HepG2 (cell line): ENCODE measurements around the gene CACNA1G. TPM values are rescaled to one million over a fixed set of nuclear protein-coding genes. Genes with fewer than 3 reads are reported as not detected.

Experiments used
- ADNP ChIP-seq: sonication (generic); formaldehyde crosslinking; IDR thresholded peaks from 2 replicates; pipeline ENCODE4 v1.4.0; 2020; ENCODE audit warnings: missing genetic modification reagents
- AGO1 ChIP-seq: fragments of 200-400 bp; formaldehyde crosslinking; IDR thresholded peaks from 2 replicates; pipeline ENCODE4 v1.6.1; 2017; ENCODE audit warnings: mild to moderate bottlenecking, low read depth, low read length, moderate library complexity; ENCODE audit not compliant: poor library complexity, severe bottlenecking
- ATF2 ChIP-seq: sonication (generic); formaldehyde crosslinking; IDR thresholded peaks from 2 replicates; pipeline ENCODE4 v1.4.0; 2020; ENCODE audit warnings: missing genetic modification reagents
- PAXIP1 ChIP-seq: sonication (generic); formaldehyde crosslinking; conservative IDR thresholded peaks from 2 replicates; pipeline ENCODE4 v1.4.0; 2020; ENCODE audit warnings: mild to moderate bottlenecking, missing genetic modification reagents, moderate library complexity
- PRDM4 ChIP-seq: sonication (generic); formaldehyde crosslinking; IDR thresholded peaks from 2 replicates; pipeline ENCODE4 v1.9.0; 2021; ENCODE audit warnings: missing genetic modification reagents, borderline replicate concordance
- RBM39 ChIP-seq: fragments of 200-400 bp; formaldehyde crosslinking; IDR thresholded peaks from one replicate; pipeline ENCODE4 v1.6.1; 2018; ENCODE audit warnings: antibody characterized with exemption, mild to moderate bottlenecking, low read depth, low read length; ENCODE audit not compliant: poor library complexity, severe bottlenecking
- SATB2 ChIP-seq: sonication (generic); formaldehyde crosslinking; IDR thresholded peaks from 2 replicates; pipeline ENCODE4 v1.5.0; 2020; ENCODE audit warnings: missing genetic modification reagents
- WIZ ChIP-seq: sonication (generic); formaldehyde crosslinking; IDR thresholded peaks from 2 replicates; pipeline ENCODE4 v1.5.1; 2020; ENCODE audit warnings: mild to moderate bottlenecking, missing genetic modification reagents
- ZBTB8A ChIP-seq: sonication (generic); formaldehyde crosslinking; IDR thresholded peaks from 2 replicates; pipeline ENCODE4 v1.4.0; 2020; ENCODE audit warnings: mild to moderate bottlenecking, low read depth, missing genetic modification reagents, borderline replicate concordance
- ZFP37 ChIP-seq: sonication (generic); formaldehyde crosslinking; IDR thresholded peaks from 2 replicates; pipeline ENCODE4 v1.4.0; 2020; ENCODE audit warnings: missing genetic modification reagents, borderline replicate concordance
- ZFP62 ChIP-seq: sonication (generic); formaldehyde crosslinking; IDR thresholded peaks from 2 replicates; pipeline ENCODE4 v1.4.0; 2020; ENCODE audit warnings: missing genetic modification reagents
- ZFP91 ChIP-seq: sonication (generic); formaldehyde crosslinking; IDR thresholded peaks from 2 replicates; pipeline ENCODE4 v1.9.0; 2022; ENCODE audit warnings: missing genetic modification reagents, mild to moderate bottlenecking, borderline replicate concordance
- ZNF619 ChIP-seq: sonication (generic); formaldehyde crosslinking; IDR thresholded peaks from 2 replicates; pipeline ENCODE4 v1.4.0; 2020; ENCODE audit warnings: mild to moderate bottlenecking, missing genetic modification reagents
- ZNF674 ChIP-seq: sonication (generic); formaldehyde crosslinking; IDR thresholded peaks from 2 replicates; pipeline ENCODE4 v1.5.0; 2020; ENCODE audit warnings: low read depth, mild to moderate bottlenecking, missing genetic modification reagents
- ZNF768 ChIP-seq: sonication (generic); formaldehyde crosslinking; IDR thresholded peaks from 2 replicates; pipeline ENCODE4 v1.4.0; 2020; ENCODE audit warnings: missing genetic modification reagents
- ZSCAN5A ChIP-seq: sonication (generic); formaldehyde crosslinking; IDR thresholded peaks from 2 replicates; pipeline ENCODE4 v1.8.0; 2022; ENCODE audit warnings: mild to moderate bottlenecking, missing genetic modification reagents, borderline replicate concordance
- polyA plus RNA-seq, 8 experiments: library from polyadenylated mRNA; depleted of rRNA in 3 of 8; stranded (reverse) in 7 of 8; unstranded in 1 of 8; fragments of >200 nt; fragmentation: Illumina TruSeq in 4 of 8; extraction: Trizol in 4 of 8; gene quantifications; 2 replicates each; pipeline versions ENCODE4 v1.2.1 to v1.2.3, GENCODE V29; 2011 to 2016; ENCODE audit warnings: low read depth in 4 of 8, missing spikeins in 1 of 8, mixed read lengths in 1 of 8; ENCODE audit not compliant: insufficient read depth in 1 of 8
- total RNA-seq, 5 experiments: library from RNA; depleted of rRNA; stranded (reverse); fragments of >200 nt; fragmentation: Illumina TruSeq; extraction: Trizol; gene quantifications; 2 replicates each; pipeline ENCODE4 v1.2.3, GENCODE V29; 2016; ENCODE audit warnings: low read depth in 1 of 5

Gene CACNA1G
- total and polyA plus RNA-seq, 2 of the 13 experiments (the other 11 are each of a cell fraction or from before 2014, with no cell fraction given): 0.02 TPM; not detected in 1

- no peak for TF ChIP-seq PRDM4 (CRISPR knock-in tag)
- peak; percentile 73 for TF ChIP-seq RBM39
- TF ChIP-seq AGO1: no peak
- TF ChIP-seq ZNF674 (CRISPR knock-in tag): no peak
- TF ChIP-seq ZFP37: 0 out of 2 replicates have a peak, but pooled peaks have one; percentile 28
- TF ChIP-seq PAXIP1: peak; percentile 87
- TF ChIP-seq SATB2 (CRISPR knock-in tag): no peak
- no peak for TF ChIP-seq ATF2 (CRISPR knock-in tag)
- no peak for TF ChIP-seq ZSCAN5A (CRISPR knock-in tag)
- no peak for TF ChIP-seq WIZ (CRISPR knock-in tag)
- TF ChIP-seq ZBTB8A (CRISPR knock-in tag): no peak
- TF ChIP-seq ZNF619 (CRISPR knock-in tag): 0 out of 2 replicates have a peak, but pooled peaks have one; percentile 55
- TF ChIP-seq ZFP62: no peak
- no peak for TF ChIP-seq ADNP
- TF ChIP-seq ZNF768 (CRISPR knock-in tag): peak; percentile 75; the same call in 1 of the 2 replicates
- peak; percentile 70; the same call in 1 of the 2 replicates for TF ChIP-seq ZFP91
Measured at GRCh38 chr17:50627782-50628601, 67.5 kb downstream of the CACNA1G start (continued).
